ENCODE results near the gene CASTOR1. TPM values are rescaled to one million over a fixed set of nuclear protein-coding genes. Genes with fewer than 3 reads are reported as not detected.

The CASTOR1 gene
- total RNA-seq (ENCODE audit: low replicate concordance), result 7.1 and 12.8 TPM in 2 replicates

GRCh38 chr22:30289141-30289979, at the start of gene CASTOR1:
Gene CASTOR1 (minus strand): TSS chr22:30289505. CDS start chr22:30289497, 8 bp downstream.

GRCh38 chr22:30326706-30327362, 37.5 kb upstream of the CASTOR1 start, which contains the start of gene TBC1D10A:
Gene TBC1D10A (minus strand): TSS chr22:30326941. CDS start chr22:30326881, 60 bp downstream.

GRCh38 chr22:30266445-30267381, 22.6 kb downstream of the CASTOR1 start, which contains the start of gene OSM:
Gene OSM (minus strand): TSS chr22:30266851. CDS start chr22:30266799, 52 bp downstream.

GRCh38 chr22:30245985-30246813, 43.1 kb downstream of the CASTOR1 start, which contains the start of gene LIF:
Gene LIF (minus strand): TSS chr22:30246759. CDS start chr22:30246695, 64 bp downstream.

Other genes starting within 250 kb of the CASTOR1 start
- gene HORMAD2, start 209.0 kb downstream of the CASTOR1 start, total RNA-seq (ENCODE audit: low replicate concordance), result not detected in 2 replicates
- gene LIF, start 42.7 kb downstream of the CASTOR1 start, total RNA-seq (ENCODE audit: low replicate concordance), result 4.6 and 13.3 TPM in 2 replicates
- gene OSM, start 22.7 kb downstream of the CASTOR1 start, total RNA-seq (ENCODE audit: low replicate concordance), result not detected in 2 replicates
- gene TBC1D10A, start 37.4 kb upstream of the CASTOR1 start, total RNA-seq (ENCODE audit: low replicate concordance), result 6.9 and 11.8 TPM in 2 replicates
- gene SF3A1, start 67.4 kb upstream of the CASTOR1 start, total RNA-seq (ENCODE audit: low replicate concordance), result 17.4 and 20.6 TPM in 2 replicates
- gene CCDC157, start 67.5 kb upstream of the CASTOR1 start, total RNA-seq (ENCODE audit: low replicate concordance), result 0.59 and 1.6 TPM in 2 replicates
- 18.3 and 27.5 TPM in 2 replicates for gene RNF215, start 97.9 kb upstream of the CASTOR1 start, total RNA-seq (ENCODE audit: low replicate concordance)
- gene SEC14L2, start 107.5 kb upstream of the CASTOR1 start, total RNA-seq (ENCODE audit: low replicate concordance), result 3.9 and 33.7 TPM in 2 replicates
- 3.2 and 11.4 TPM in 2 replicates for gene MTFP1, start 136.3 kb upstream of the CASTOR1 start, total RNA-seq (ENCODE audit: low replicate concordance)
- not detected in 2 replicates for gene SEC14L3, start 182.5 kb upstream of the CASTOR1 start, total RNA-seq (ENCODE audit: low replicate concordance)
- gene SEC14L4, start 216.2 kb upstream of the CASTOR1 start, total RNA-seq (ENCODE audit: low replicate concordance), result 0.35 TPM in 1 of 2 replicates, not detected in the other